T-helper 1 cell treated with Interleukin-12 subunit alpha and Interleukin-12 subunit beta and Interleukin-4 antibody, amounts not matched to agents 30 ng/mL and 1 ng/mL, for 36 hours (primary cell): ENCODE results near the gene CFDP1. TPM values are rescaled to one million over a fixed set of nuclear protein-coding genes. Genes with fewer than 3 reads are reported as not detected.
"Not testable (repeated sequence)": the region's sequence is repeated elsewhere in the genome, so short reads cannot be mapped to it uniquely, and the experiment has no call there.

Experiments used
- intact Hi-C: fragments of 100-400 bp; cut with micrococcal nuclease; formaldehyde crosslinking; loops from one replicate; pipeline ENCODE4 v1.15.1; 2024
- total RNA-seq: library from RNA; stranded (reverse); gene quantifications from 2 replicates; pipeline ENCODE4 v1.2.3, GENCODE V29; 2022

Gene CFDP1
- total RNA-seq, 1 donor from 2014 or later, result 31.8 TPM

GRCh38 chr16:75301804-75302203 lies 131.5 kb downstream of the CFDP1 start:
- intact Hi-C loops, result no loop called here

- intact Hi-C loops, result no loop called here
Measured at GRCh38 chr16:75298267-75298666, 135.0 kb downstream of the CFDP1 start.

GRCh38 chr16:75296606-75297005 lies 136.7 kb downstream of the CFDP1 start:
- intact Hi-C loops, result no loop called here

GRCh38 chr16:75294773-75295459 lies 138.4 kb downstream of the CFDP1 start:
- intact Hi-C loops, result no loop called here

GRCh38 chr16:75293772-75294171 lies 139.5 kb downstream of the CFDP1 start:
- intact Hi-C loops, result no loop called here

- intact Hi-C loops, result no loop called here
Measured at GRCh38 chr16:75293173-75293572, 140.1 kb downstream of the CFDP1 start.

GRCh38 chr16:75292691-75293090 lies 140.6 kb downstream of the CFDP1 start:
- intact Hi-C loops, result no loop called here

GRCh38 chr16:75289189-75289588 lies 144.1 kb downstream of the CFDP1 start:
- intact Hi-C loops, result loop anchor here (5.0 kb wide), 1 partner anchor 33 kb away; no protein-coding TSS in a partner anchor

GRCh38 chr16:75288596-75289120 lies 144.6 kb downstream of the CFDP1 start:
- intact Hi-C loops, result loop anchor here (5.0 kb wide), 1 partner anchor 34 kb away; no protein-coding TSS in a partner anchor

- intact Hi-C loops, result loop anchor here (5.0 kb wide), 1 partner anchor 34 kb away; no protein-coding TSS in a partner anchor
Measured at GRCh38 chr16:75288181-75288580, 145.1 kb downstream of the CFDP1 start.

GRCh38 chr16:75287708-75288107 lies 145.6 kb downstream of the CFDP1 start:
- intact Hi-C loops, result loop anchor here (5.0 kb wide), 1 partner anchor 35 kb away; no protein-coding TSS in a partner anchor

GRCh38 chr16:75286389-75286788 lies 146.9 kb downstream of the CFDP1 start:
- intact Hi-C loops, result loop anchor here (5.0 kb wide), 1 partner anchor 36 kb away; no protein-coding TSS in a partner anchor

GRCh38 chr16:75282466-75283281 lies 150.6 kb downstream of the CFDP1 start:
- intact Hi-C loops, result no loop called here

GRCh38 chr16:75281826-75282225 lies 151.5 kb downstream of the CFDP1 start:
- intact Hi-C loops, result no loop called here

- intact Hi-C loops, result not testable (repeated sequence)
Measured at GRCh38 chr16:75281009-75281408, 152.3 kb downstream of the CFDP1 start.

- intact Hi-C loops, result no loop called here
Measured at GRCh38 chr16:75280331-75280804, 152.9 kb downstream of the CFDP1 start.

- intact Hi-C loops, result no loop called here
Measured at GRCh38 chr16:75279305-75279704, 154.0 kb downstream of the CFDP1 start.

- intact Hi-C loops, result no loop called here
Measured at GRCh38 chr16:75273054-75273925, 160.0 kb downstream of the CFDP1 start.

GRCh38 chr16:75272629-75273028 lies 160.7 kb downstream of the CFDP1 start:
- intact Hi-C loops, result not testable (repeated sequence)

GRCh38 chr16:75272097-75272551 lies 161.2 kb downstream of the CFDP1 start:
- intact Hi-C loops, result no loop called here
